HG03196 (cell line): ENCODE measurements around the gene GALNT16.
A peak's percentile ranks its signal among the peaks of the same experiment; 100 is the strongest.
"Not testable (repeated sequence)": the region's sequence is repeated elsewhere in the genome, so short reads cannot be mapped to it uniquely, and the experiment has no call there.

Source experiments
- ATAC-seq: cut with Tn5 transposase; IDR thresholded peaks from one replicate; pipeline ENCODE4 v1.9.1; 2021; ENCODE audit not compliant: unreplicated experiment

Gene GALNT16

GRCh38 chr14:69358966-69359365 is 99.0 kb downstream of the GALNT16 start:
- ATAC-seq = no peak

- ATAC-seq = no peak
Observed at GRCh38 chr14:69360438-69361108, 100.6 kb downstream of the GALNT16 start.

- ATAC-seq = no peak
Observed at GRCh38 chr14:69363055-69363454, 103.1 kb downstream of the GALNT16 start.

- no peak for ATAC-seq
Observed at GRCh38 chr14:69363964-69364363, 104.0 kb downstream of the GALNT16 start.

- no peak for ATAC-seq
Observed at GRCh38 chr14:69364378-69364777, 104.4 kb downstream of the GALNT16 start.

GRCh38 chr14:69366069-69366468 is 106.1 kb downstream of the GALNT16 start:
- ATAC-seq = no peak

GRCh38 chr14:69366761-69367160 is 106.8 kb downstream of the GALNT16 start:
- ATAC-seq = no peak

GRCh38 chr14:69368381-69368780 is 108.4 kb downstream of the GALNT16 start:
- ATAC-seq = no peak

GRCh38 chr14:69370061-69370460 is 110.1 kb downstream of the GALNT16 start:
- ATAC-seq = no peak

- no peak for ATAC-seq
Observed at GRCh38 chr14:69372146-69372545, 112.2 kb downstream of the GALNT16 start.

GRCh38 chr14:69373104-69373503 is 113.1 kb downstream of the GALNT16 start:
- ATAC-seq = no peak

GRCh38 chr14:69374235-69374634 is 114.3 kb downstream of the GALNT16 start:
- no peak for ATAC-seq

GRCh38 chr14:69375182-69375581 is 115.2 kb downstream of the GALNT16 start:
- ATAC-seq = no peak

GRCh38 chr14:69375722-69376121 is 115.8 kb downstream of the GALNT16 start:
- no peak for ATAC-seq

GRCh38 chr14:69376439-69376838 is 116.5 kb downstream of the GALNT16 start:
- no peak for ATAC-seq

- ATAC-seq = no peak
Observed at GRCh38 chr14:69378274-69378673, 118.3 kb downstream of the GALNT16 start.

GRCh38 chr14:69387311-69387710 is 127.4 kb downstream of the GALNT16 start:
- no peak for ATAC-seq

- ATAC-seq = not testable (repeated sequence)
Observed at GRCh38 chr14:69391400-69391799, 131.4 kb downstream of the GALNT16 start.

GRCh38 chr14:69392481-69392880 is 132.5 kb downstream of the GALNT16 start:
- no peak for ATAC-seq

GRCh38 chr14:69395929-69396328 is 136.0 kb downstream of the GALNT16 start:
- ATAC-seq = no peak

GRCh38 chr14:69398053-69398817 is 138.3 kb downstream of the GALNT16 start, which contains the start of the genes ERH and SLC39A9:
Gene ERH (minus strand): TSS chr14:69398299. CDS start chr14:69398233, 66 bp downstream.
Gene SLC39A9 (plus strand): TSS chr14:69398692. CDS start chr14:69399370, 678 bp downstream.
- ATAC-seq = peak; percentile 87

- ATAC-seq = peak; percentile 10
Observed at GRCh38 chr14:69398818-69399210, 138.9 kb downstream of the GALNT16 start.
